Measurements from ENCODE around the gene TBX2.

Gene TBX2

GRCh38 chr17:61366076-61366714, 33.4 kb upstream of the TBX2 start:
- no peak overlapping the region for H3K27ac ChIP-seq
- TF ChIP-seq, protein P1, sequence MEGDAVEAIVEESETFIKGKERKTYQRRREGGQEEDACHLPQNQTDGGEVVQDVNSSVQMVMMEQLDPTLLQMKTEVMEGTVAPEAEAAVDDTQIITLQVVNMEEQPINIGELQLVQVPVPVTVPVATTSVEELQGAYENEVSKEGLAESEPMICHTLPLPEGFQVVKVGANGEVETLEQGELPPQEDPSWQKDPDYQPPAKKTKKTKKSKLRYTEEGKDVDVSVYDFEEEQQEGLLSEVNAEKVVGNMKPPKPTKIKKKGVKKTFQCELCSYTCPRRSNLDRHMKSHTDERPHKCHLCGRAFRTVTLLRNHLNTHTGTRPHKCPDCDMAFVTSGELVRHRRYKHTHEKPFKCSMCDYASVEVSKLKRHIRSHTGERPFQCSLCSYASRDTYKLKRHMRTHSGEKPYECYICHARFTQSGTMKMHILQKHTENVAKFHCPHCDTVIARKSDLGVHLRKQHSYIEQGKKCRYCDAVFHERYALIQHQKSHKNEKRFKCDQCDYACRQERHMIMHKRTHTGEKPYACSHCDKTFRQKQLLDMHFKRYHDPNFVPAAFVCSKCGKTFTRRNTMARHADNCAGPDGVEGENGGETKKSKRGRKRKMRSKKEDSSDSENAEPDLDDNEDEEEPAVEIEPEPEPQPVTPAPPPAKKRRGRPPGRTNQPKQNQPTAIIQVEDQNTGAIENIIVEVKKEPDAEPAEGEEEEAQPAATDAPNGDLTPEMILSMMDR (IDR thresholded peaks at IDR 0.05), result no peak
- no peak for DNase-seq (ENCODE audit: low spot score)
- no peak overlapping the region for H3K4me3 ChIP-seq

GRCh38 chr17:61366715-61367413, 32.8 kb upstream of the TBX2 start:
- Histone ChIP-seq H3K4me3 (no peak overlapping the region), H3K27ac (no peak overlapping the region)
- no peak for DNase-seq (ENCODE audit: low spot score)
- TF ChIP-seq, protein P1 (IDR thresholded peaks at IDR 0.05), result no peak

DNA sequence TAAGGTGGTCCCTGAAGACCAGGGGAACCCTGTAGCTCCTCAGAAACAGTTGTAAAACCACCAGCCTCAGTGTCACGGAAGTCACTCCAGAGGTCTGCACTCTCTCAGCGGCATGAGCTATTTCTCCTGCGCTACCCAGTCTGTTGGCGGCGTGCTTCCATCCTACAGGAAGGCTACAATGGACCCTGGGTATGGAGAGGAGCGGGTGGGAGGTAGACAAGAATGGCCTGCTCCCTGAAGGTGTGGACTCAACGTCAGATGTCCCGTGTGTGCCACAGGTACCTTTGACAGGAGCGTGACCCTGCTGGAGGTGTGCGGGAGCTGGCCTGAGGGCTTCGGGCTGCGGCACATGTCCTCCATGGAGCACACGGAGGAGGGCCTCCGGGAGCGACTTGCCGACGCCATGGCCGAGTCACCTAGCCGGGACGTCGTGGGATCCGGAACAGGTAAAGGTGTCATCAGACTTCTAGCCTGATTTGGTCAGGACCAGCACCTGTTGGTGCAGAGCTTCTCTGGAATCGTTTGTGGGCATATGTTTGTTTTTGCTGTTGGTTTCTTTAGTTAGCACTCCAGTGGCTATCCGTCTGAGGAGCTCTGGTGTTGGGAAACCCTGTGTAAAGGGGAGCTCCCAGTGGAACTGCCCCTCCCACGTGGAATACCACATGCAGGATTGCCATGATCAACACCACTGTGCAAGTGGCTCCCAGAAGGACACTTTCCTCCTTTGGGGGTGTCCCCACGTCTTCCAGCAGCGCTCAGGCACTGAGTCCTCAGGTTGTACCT, 31.4 kb upstream of the TBX2 start:
- DNase-seq (ENCODE audit: low spot score), result no peak
- H3K27ac ChIP-seq, result no peak overlapping the region
- TF ChIP-seq, protein P1 (IDR thresholded peaks at IDR 0.05), result no peak
- no peak overlapping the region for H3K4me3 ChIP-seq

DNA sequence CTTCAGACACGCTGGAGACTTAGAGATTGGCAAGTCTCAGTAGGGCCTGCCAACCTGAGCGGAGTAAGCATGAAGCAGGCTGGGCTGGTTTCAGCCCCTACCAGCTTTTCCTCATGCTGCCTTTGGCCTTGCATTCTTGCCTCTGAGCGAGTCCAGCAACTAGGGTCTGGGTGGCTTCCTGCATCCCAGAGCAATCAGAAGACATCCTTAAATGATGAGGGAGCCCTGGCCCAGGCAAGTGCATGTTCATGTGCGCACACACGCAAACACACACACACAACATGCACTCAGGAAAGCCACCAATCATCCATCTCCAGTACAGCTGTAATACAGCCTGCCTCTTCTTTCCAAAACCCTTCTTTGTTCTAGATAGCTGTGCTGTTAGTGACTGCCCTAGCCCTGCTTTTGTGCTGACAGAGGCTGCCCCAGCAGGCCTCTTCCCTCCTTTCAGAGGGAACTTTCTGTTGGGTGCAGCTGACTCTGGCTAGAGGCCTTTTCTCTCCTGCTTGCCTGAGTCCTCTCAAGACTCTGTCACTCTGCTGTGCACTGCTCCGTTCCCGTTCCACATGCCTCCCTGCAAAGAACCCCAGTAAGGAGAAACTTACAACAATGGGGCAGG, 30.7 kb upstream of the TBX2 start:
- no peak overlapping the region for H3K4me3 ChIP-seq
- H3K27ac ChIP-seq, result no peak overlapping the region
- no peak for DNase-seq (ENCODE audit: low spot score)
- TF ChIP-seq, protein P1 (IDR thresholded peaks at IDR 0.05), result no peak

DNA sequence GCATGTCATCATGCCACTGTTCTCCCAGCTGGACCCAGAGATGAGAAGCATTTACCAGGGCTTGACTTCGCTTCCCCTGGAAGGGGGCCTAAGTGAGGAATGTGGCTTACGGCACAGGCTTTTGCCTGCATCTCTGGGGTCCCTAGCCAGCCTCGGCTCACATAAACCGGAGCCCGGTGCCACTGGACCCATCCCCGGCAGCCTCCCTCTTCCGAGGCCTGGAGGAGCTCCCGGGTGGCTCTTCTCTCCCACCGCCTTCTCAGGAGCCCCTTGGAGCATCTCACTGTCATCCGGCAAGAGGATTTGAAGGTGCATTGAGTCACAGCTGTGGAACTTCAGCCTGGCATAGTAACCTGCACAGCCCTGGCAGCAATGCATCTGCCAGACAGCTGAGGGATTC, 29.9 kb upstream of the TBX2 start:
- no peak overlapping the region for H3K27ac ChIP-seq
- TF ChIP-seq, protein P1 (IDR thresholded peaks at IDR 0.05), result no peak
- no peak for DNase-seq (ENCODE audit: low spot score)
- no peak overlapping the region for H3K4me3 ChIP-seq

DNA sequence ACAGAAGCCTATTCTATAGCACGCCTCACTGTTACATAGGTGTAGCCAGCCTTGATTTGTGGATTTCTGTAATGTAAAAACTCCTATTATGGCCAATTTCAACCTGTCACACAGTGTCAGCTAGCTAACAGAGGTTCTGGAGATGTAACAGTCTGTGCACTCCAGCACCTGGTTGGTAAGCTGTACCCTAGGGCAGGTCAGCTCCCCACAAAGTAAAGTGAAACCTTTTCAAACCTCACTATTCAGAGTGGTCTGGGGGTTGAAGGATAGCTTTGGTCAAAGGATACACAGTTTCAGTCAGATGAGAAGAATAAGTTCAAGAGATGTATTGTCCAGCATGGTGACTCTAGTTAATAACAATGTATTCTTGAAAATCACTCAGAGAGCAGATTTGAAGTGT, 28.5 kb upstream of the TBX2 start:
- TF ChIP-seq, protein P1 (IDR thresholded peaks at IDR 0.05), result no peak
- H3K4me3 ChIP-seq, result no peak overlapping the region
- DNase-seq (ENCODE audit: low spot score), result no peak

More for the DNA sequence above, 28.5 kb upstream of the TBX2 start:
- H3K27ac ChIP-seq, result no peak overlapping the region
